ENCODE measurements around the gene PIEZO2.

Gene PIEZO2

GRCh38 chr18:10843565-10843964, 305.8 kb downstream of the PIEZO2 start:
- Histone ChIP-seq H3K9me3 (ENCODE audit: insufficient read depth, low read length) (no peaks in the 10 kb centered on the region), H3F3A (ENCODE audit: insufficient read depth) (no peaks in the 10 kb centered on the region), H3K4me3 (ENCODE audit: insufficient read depth, low read length, poor library complexity, severe bottlenecking) (no peak overlapping the region), H3K9me2 (replicated peaks; ENCODE audit: insufficient read depth, low read length) (no peaks in the 10 kb centered on the region), H3K27ac (ENCODE audit: low read depth, low read length) (no peak overlapping the region), H3K27me3 (ENCODE audit: low read length) (no peaks in the 10 kb centered on the region), H3K79me2 (ENCODE audit: insufficient read depth, low read length) (no peaks in the 10 kb centered on the region), H2AFZ (ENCODE audit: low read depth, low read length, severe bottlenecking) (no peak overlapping the region), H3K9ac (ENCODE audit: low read length) (no peak overlapping the region), H3K36me3 (ENCODE audit: low read length) (no peaks in the 10 kb centered on the region), H3K4me2 (ENCODE audit: low read depth, low read length, poor library complexity, severe bottlenecking) (no peak overlapping the region), H4K20me1 (ENCODE audit: low read depth, low read length) (no peaks in the 10 kb centered on the region)
- TF ChIP-seq EZH2phosphoT487 (conservative IDR thresholded peaks at IDR 0.05; ENCODE audit: low read length), result no peak
- TF ChIP-seq CTCF (IDR thresholded peaks at IDR 0.05; ENCODE audit: insufficient read depth, low read length, poor library complexity, severe bottlenecking), result no peak

- Histone ChIP-seq H2AFZ (ENCODE audit: low read depth, low read length, severe bottlenecking) (no peak overlapping the region), H3K9me3 (ENCODE audit: insufficient read depth, low read length) (no peaks in the 10 kb centered on the region), H3K9me2 (replicated peaks; ENCODE audit: insufficient read depth, low read length) (no peaks in the 10 kb centered on the region), H3K9ac (ENCODE audit: low read length) (no peak overlapping the region), H3K4me3 (ENCODE audit: insufficient read depth, low read length, poor library complexity, severe bottlenecking) (no peak overlapping the region), H3K27me3 (ENCODE audit: low read length) (no peaks in the 10 kb centered on the region), H3K36me3 (ENCODE audit: low read length) (no peaks in the 10 kb centered on the region), H3K27ac (ENCODE audit: low read depth, low read length) (no peak overlapping the region), H3F3A (ENCODE audit: insufficient read depth) (no peaks in the 10 kb centered on the region), H4K20me1 (ENCODE audit: low read depth, low read length) (no peaks in the 10 kb centered on the region), H3K4me2 (ENCODE audit: low read depth, low read length, poor library complexity, severe bottlenecking) (no peak overlapping the region), H3K79me2 (ENCODE audit: insufficient read depth, low read length) (no peaks in the 10 kb centered on the region)
- TF ChIP-seq CTCF (IDR thresholded peaks at IDR 0.05; ENCODE audit: insufficient read depth, low read length, poor library complexity, severe bottlenecking), result no peak
- no peak for TF ChIP-seq EZH2phosphoT487 (conservative IDR thresholded peaks at IDR 0.05; ENCODE audit: low read length)
These were observed 306.5 kb downstream of the PIEZO2 start for GRCh38 chr18:10842861-10843260.

- Histone ChIP-seq H3K9me2 (replicated peaks; ENCODE audit: insufficient read depth, low read length) (no peaks in the 10 kb centered on the region), H3F3A (ENCODE audit: insufficient read depth) (no peaks in the 10 kb centered on the region), H3K79me2 (ENCODE audit: insufficient read depth, low read length) (no peaks in the 10 kb centered on the region), H3K4me2 (ENCODE audit: low read depth, low read length, poor library complexity, severe bottlenecking) (no peak overlapping the region), H4K20me1 (ENCODE audit: low read depth, low read length) (no peaks in the 10 kb centered on the region), H3K4me3 (ENCODE audit: insufficient read depth, low read length, poor library complexity, severe bottlenecking) (no peak overlapping the region), H3K9me3 (ENCODE audit: insufficient read depth, low read length) (no peaks in the 10 kb centered on the region), H3K27ac (ENCODE audit: low read depth, low read length) (no peak overlapping the region), H3K27me3 (ENCODE audit: low read length) (no peaks in the 10 kb centered on the region), H2AFZ (ENCODE audit: low read depth, low read length, severe bottlenecking) (no peak overlapping the region), H3K9ac (ENCODE audit: low read length) (no peak overlapping the region), H3K36me3 (ENCODE audit: low read length) (no peaks in the 10 kb centered on the region)
- TF ChIP-seq CTCF (IDR thresholded peaks at IDR 0.05; ENCODE audit: insufficient read depth, low read length, poor library complexity, severe bottlenecking), result no peak
- no peak for TF ChIP-seq EZH2phosphoT487 (conservative IDR thresholded peaks at IDR 0.05; ENCODE audit: low read length)
These were observed 307.0 kb downstream of the PIEZO2 start for GRCh38 chr18:10842371-10842770.

Data from SU-DHL-6 (cell line).